Measurements from ENCODE around the gene TNFRSF4. TPM values are rescaled to one million over a fixed set of nuclear protein-coding genes. Genes with fewer than 3 reads are reported as not detected.
A peak's percentile ranks its signal among the peaks of the same experiment; 100 is the strongest.

The TNFRSF4 gene
- total and polyA plus RNA-seq, 10 of the 15 experiments (the other 5 are each of a cell fraction or from before 2014, with no cell fraction given), result 0.05 to 7.3 (median 2.5) TPM; not detected in 1

DNA sequence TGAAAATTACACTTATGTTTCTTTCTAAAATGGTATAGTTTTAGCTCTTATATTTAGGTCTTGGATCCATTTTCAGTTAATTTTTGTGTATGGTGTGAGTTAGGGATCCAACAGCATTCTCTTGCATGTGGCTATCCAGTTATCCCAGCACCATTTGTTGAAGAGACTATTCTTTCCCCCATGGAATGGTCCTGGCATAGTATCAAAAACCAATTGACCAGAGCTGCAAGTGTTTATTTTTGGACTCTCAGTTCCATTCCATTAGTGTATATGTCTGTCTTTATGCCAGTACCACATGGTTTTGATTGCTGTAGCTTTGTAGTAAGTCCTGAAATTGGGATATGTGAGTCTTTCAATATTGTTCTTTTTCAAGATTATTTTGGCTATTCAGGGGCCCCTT is 26.0 kb downstream of the TNFRSF4 start (continued):
- TF ChIP-seq SMC3 (IDR thresholded peaks at IDR 0.05; ENCODE audit: borderline replicate concordance, low read length), result no peak

DNA sequence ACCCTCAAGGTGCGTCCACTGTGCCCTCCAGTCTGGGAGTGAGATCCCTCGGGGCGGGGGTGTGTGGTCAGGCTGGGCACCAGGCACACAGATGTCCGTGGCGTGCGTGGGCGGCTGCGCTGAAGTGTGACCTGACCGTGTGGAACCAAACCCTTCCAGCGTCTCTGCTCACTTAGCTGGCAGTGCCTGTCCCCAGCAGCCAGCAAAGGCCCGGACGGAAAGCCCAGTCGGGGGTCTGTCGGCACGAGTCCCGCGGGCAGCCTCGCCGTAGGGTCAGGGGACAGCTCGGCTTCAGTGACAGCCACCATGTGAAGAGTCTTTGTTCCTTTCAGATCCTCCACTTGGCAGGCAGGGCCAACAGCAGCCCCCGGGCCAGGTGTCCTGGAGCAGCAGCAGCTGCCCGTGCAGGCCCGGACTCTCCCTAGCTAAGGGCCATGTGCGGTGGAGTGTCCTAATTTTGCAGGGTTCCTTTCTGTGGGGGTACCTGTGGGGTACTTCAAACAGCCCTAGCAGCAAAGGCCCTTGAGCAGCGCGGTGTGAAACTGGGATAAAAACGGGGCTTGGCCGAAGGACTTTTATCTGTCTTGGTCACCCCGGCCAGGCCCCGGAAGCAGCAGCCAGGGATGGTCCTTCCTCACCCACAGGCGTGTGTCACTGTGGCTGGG is 28.7 kb downstream of the TNFRSF4 start:
- TF ChIP-seq NFXL1 (IDR thresholded peaks at IDR 0.05; ENCODE audit: borderline replicate concordance), result no peak
- no peak for TF ChIP-seq EP300 (IDR thresholded peaks at IDR 0.05; ENCODE audit: borderline replicate concordance in 1 of 2, control insufficient read depth in 1 of 2, low read depth in 2 of 2, low read length in 2 of 2)
- TF ChIP-seq PAX5 (IDR thresholded peaks at IDR 0.05; ENCODE audit: borderline replicate concordance, low read depth, low read length), result peak; percentile 42; the same call in 1 of the 2 replicates
- TF ChIP-seq SPI1 (IDR thresholded peaks at IDR 0.05; ENCODE audit: borderline replicate concordance, insufficient read depth, low read depth, low read length), result no peak
- TF ChIP-seq JUND (IDR thresholded peaks at IDR 0.05; ENCODE audit: low read depth, low read length), result no peak
- TF ChIP-seq SMARCA5 (IDR thresholded peaks at IDR 0.05), result no peak
- TF ChIP-seq ZNF384 (IDR thresholded peaks at IDR 0.05; ENCODE audit: borderline replicate concordance, low read depth, low read length), result no peak
- TF ChIP-seq KDM1A (IDR thresholded peaks at IDR 0.05; ENCODE audit: borderline replicate concordance), result no peak
- peak in 1 of 2 experiments; percentile 57; a peak in 1 of 3 replicates for TF ChIP-seq EGR1 (IDR thresholded peaks at IDR 0.05; ENCODE audit: borderline replicate concordance in 1 of 2, low read depth in 2 of 2, low read length in 2 of 2)
- no peak for TF ChIP-seq GABPA (IDR thresholded peaks at IDR 0.05; ENCODE audit: low read depth)
- TF ChIP-seq, protein P1, sequence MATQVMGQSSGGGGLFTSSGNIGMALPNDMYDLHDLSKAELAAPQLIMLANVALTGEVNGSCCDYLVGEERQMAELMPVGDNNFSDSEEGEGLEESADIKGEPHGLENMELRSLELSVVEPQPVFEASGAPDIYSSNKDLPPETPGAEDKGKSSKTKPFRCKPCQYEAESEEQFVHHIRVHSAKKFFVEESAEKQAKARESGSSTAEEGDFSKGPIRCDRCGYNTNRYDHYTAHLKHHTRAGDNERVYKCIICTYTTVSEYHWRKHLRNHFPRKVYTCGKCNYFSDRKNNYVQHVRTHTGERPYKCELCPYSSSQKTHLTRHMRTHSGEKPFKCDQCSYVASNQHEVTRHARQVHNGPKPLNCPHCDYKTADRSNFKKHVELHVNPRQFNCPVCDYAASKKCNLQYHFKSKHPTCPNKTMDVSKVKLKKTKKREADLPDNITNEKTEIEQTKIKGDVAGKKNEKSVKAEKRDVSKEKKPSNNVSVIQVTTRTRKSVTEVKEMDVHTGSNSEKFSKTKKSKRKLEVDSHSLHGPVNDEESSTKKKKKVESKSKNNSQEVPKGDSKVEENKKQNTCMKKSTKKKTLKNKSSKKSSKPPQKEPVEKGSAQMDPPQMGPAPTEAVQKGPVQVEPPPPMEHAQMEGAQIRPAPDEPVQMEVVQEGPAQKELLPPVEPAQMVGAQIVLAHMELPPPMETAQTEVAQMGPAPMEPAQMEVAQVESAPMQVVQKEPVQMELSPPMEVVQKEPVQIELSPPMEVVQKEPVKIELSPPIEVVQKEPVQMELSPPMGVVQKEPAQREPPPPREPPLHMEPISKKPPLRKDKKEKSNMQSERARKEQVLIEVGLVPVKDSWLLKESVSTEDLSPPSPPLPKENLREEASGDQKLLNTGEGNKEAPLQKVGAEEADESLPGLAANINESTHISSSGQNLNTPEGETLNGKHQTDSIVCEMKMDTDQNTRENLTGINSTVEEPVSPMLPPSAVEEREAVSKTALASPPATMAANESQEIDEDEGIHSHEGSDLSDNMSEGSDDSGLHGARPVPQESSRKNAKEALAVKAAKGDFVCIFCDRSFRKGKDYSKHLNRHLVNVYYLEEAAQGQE (IDR thresholded peaks at IDR 0.05; ENCODE audit: low read depth, low read length), result no peak
- TF ChIP-seq RCOR1 (conservative IDR thresholded peaks at IDR 0.05; ENCODE audit: low read depth, low read length), result no peak
- TF ChIP-seq PAX8 (IDR thresholded peaks at IDR 0.05), result no peak
- Histone ChIP-seq H3K9me3 (replicated peaks; ENCODE audit: control insufficient read depth, insufficient read depth, low read length) (no peaks in the 10 kb centered on the region), H3K9ac (ENCODE audit: control insufficient read depth, insufficient read depth, low read length) (no peak overlapping the region), H3K4me3 (no peak overlapping the region), H3K36me3 (ENCODE audit: control insufficient read depth in 2 of 2, insufficient read depth in 2 of 2, low read length in 1 of 2) (no peaks in the 10 kb centered on the region), H3K4me1 (ENCODE audit: control insufficient read depth, insufficient read depth, low read length) (no peaks in the 10 kb centered on the region), H3K79me2 (ENCODE audit: control insufficient read depth, insufficient read depth, low read length) (no peaks in the 10 kb centered on the region), H2AFZ (ENCODE audit: control insufficient read depth, low read depth, low read length) (no peak overlapping the region), H3K27ac (ENCODE audit: control insufficient read depth, insufficient read depth) (no peak overlapping the region), H3K27me3 (replicated peaks in 1 of 2; ENCODE audit: control insufficient read depth in 2 of 2, insufficient read depth in 2 of 2, low read length in 1 of 2) (no peaks in the 10 kb centered on the region; a peak in 1 of 4 replicates), H4K20me1 (ENCODE audit: control insufficient read depth, insufficient read depth) (no peaks in the 10 kb centered on the region), H3K4me2 (ENCODE audit: control insufficient read depth, insufficient read depth) (no peak overlapping the region)
- BruUV-seq (replicated peaks), result no TSS peak
- SMC1A ChIA-PET (ENCODE audit: uncharacterized antibody, unreplicated experiment), result no interaction called here
- WGBS (ENCODE audit: insufficient coverage, insufficient replicate concordance, low lambda C conversion rate, missing lambda C conversion rate), result 59% methylated on average over 30 of the region's 31 CpGs
- RAD21 ChIA-PET (ENCODE audit: unreplicated experiment), result no interaction called here
- POLR2A ChIA-PET, result no interaction called here
- ATAC-seq, result no peak; the same call in 2 of the 3 replicates
- no peak for FAIRE-seq
- CTCF ChIA-PET, result no interaction called here
- in situ Hi-C loops (cut with MboI), result no loop called here
- intact Hi-C loops (cut with micrococcal nuclease; ENCODE audit: unreplicated experiment), result no loop called here
- no peak for DNase-seq (ENCODE audit: low read depth, low spot score)
